ENCODE results near the gene JAKMIP2. TPM values are rescaled to one million over a fixed set of nuclear protein-coding genes. Genes with fewer than 3 reads are reported as not detected.

The JAKMIP2 gene
- total and polyA plus RNA-seq, 4 donors, result 0.93 to 3.8 (median 2.1) TPM

DNA sequence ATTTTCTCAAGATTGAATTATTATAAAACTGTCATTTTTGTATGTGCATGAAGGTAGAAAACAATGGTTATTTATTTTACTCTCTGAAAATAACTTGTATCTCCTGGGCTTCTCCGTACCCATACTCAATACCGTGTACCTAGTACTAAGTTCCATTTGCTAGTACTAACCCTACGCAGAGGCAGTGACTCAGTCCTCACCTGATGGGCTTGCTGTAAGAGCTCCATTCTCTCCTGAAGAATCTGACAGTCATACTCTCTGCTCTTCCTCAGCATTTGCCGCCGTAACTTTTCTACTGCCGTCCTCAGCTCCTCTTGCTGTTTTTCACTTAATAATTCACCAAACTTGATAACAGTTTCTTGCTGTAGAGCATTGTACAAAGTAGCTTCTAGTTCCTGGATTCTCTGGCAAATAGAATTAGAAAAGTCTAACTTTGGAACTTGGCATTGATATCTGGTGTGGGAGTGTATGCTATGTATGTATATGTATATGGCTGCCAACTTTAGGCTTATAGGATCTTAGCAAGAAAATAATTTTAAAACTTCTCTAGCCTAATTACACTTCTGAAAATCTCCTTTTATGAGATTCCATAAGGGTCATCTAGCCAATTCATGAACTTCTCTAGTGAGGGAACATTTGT, 164.7 kb downstream of the JAKMIP2 start:
- TF ChIP-seq, protein P1, sequence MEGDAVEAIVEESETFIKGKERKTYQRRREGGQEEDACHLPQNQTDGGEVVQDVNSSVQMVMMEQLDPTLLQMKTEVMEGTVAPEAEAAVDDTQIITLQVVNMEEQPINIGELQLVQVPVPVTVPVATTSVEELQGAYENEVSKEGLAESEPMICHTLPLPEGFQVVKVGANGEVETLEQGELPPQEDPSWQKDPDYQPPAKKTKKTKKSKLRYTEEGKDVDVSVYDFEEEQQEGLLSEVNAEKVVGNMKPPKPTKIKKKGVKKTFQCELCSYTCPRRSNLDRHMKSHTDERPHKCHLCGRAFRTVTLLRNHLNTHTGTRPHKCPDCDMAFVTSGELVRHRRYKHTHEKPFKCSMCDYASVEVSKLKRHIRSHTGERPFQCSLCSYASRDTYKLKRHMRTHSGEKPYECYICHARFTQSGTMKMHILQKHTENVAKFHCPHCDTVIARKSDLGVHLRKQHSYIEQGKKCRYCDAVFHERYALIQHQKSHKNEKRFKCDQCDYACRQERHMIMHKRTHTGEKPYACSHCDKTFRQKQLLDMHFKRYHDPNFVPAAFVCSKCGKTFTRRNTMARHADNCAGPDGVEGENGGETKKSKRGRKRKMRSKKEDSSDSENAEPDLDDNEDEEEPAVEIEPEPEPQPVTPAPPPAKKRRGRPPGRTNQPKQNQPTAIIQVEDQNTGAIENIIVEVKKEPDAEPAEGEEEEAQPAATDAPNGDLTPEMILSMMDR (IDR thresholded peaks at IDR 0.05; ENCODE audit: control extremely low read depth, extremely low read depth), result no peak
- no peaks in the 10 kb centered on the region for H3K27me3 ChIP-seq (ENCODE audit: control insufficient read depth in 3 of 3, insufficient read depth in 3 of 3, low read length in 2 of 3)
- DNase-seq (peak; percentile 16 to 84 (median 80)), ATAC-seq (ENCODE audit: insufficient read depth, low FRiP score) (no peak)
- no peak overlapping the region for H3K27ac ChIP-seq (ENCODE audit: low read depth in 1 of 2, low read length in 1 of 2)
- no peak overlapping the region for H3K9ac ChIP-seq (ENCODE audit: insufficient read depth in 1 of 2, low read length in 2 of 2)
- H3K36me3 ChIP-seq (ENCODE audit: control insufficient read depth in 4 of 4, insufficient read depth in 4 of 4, low read length in 4 of 4), result peaks cover 0 to 5% (median 1%) of the 10 kb centered on the region in 4 donors
- peaks cover 0 to 39% (median 0%) of the 10 kb centered on the region in 5 donors for H3K4me1 ChIP-seq (ENCODE audit: control insufficient read depth in 5 of 5, insufficient read depth in 5 of 5, low read length in 5 of 5)
- no peak overlapping the region for H3K4me3 ChIP-seq
- 81 to 90% methylated on average over 6 of the region's 6 CpGs for WGBS, 2 donors
- no peaks in the 10 kb centered on the region for H3K9me3 ChIP-seq (ENCODE audit: control insufficient read depth in 4 of 4, insufficient read depth in 3 of 4, low read length in 3 of 4)

DNA sequence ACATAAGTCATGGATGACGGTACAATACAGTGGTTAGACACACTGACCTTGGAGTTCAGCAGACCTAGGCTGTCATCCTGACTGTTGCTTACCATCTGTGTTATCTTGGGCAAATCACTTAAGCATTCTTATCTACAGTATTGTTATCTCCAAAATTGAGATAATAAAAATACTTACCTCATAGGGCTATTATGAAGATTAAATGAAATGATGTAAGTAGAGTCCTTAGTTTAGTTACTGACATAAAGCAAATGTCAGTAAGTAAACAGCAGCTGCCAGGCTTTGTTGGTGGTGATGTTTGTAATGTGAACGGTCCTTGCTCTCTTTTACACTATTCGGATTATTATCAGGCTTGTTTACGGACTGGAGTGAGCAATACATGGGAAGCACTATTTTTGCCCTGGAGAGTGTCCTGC, 165.3 kb downstream of the JAKMIP2 start:
- H3K9ac ChIP-seq (ENCODE audit: insufficient read depth in 1 of 2, low read length in 2 of 2), result no peak overlapping the region
- H3K4me3 ChIP-seq, result no peak overlapping the region
- DNase-seq (peak in 1 of 3 donors; percentile 65), ATAC-seq (ENCODE audit: insufficient read depth, low FRiP score) (no peak)
- no peaks in the 10 kb centered on the region for H3K9me3 ChIP-seq (ENCODE audit: control insufficient read depth in 4 of 4, insufficient read depth in 3 of 4, low read length in 3 of 4)
- H3K27me3 ChIP-seq (ENCODE audit: control insufficient read depth in 3 of 3, insufficient read depth in 3 of 3, low read length in 2 of 3), result no peaks in the 10 kb centered on the region
- no peak overlapping the region for H3K27ac ChIP-seq (ENCODE audit: low read depth in 1 of 2, low read length in 1 of 2)
- H3K36me3 ChIP-seq (ENCODE audit: control insufficient read depth in 4 of 4, insufficient read depth in 4 of 4, low read length in 4 of 4), result peaks cover 0 to 5% (median 1%) of the 10 kb centered on the region in 4 donors
- peaks cover 0 to 39% (median 0%) of the 10 kb centered on the region in 5 donors for H3K4me1 ChIP-seq (ENCODE audit: control insufficient read depth in 5 of 5, insufficient read depth in 5 of 5, low read length in 5 of 5)
- TF ChIP-seq, protein P1 (IDR thresholded peaks at IDR 0.05; ENCODE audit: control extremely low read depth, extremely low read depth), result no peak
- 60 to 86% methylated on average over 4 of the region's 4 CpGs for WGBS, 2 donors

DNA sequence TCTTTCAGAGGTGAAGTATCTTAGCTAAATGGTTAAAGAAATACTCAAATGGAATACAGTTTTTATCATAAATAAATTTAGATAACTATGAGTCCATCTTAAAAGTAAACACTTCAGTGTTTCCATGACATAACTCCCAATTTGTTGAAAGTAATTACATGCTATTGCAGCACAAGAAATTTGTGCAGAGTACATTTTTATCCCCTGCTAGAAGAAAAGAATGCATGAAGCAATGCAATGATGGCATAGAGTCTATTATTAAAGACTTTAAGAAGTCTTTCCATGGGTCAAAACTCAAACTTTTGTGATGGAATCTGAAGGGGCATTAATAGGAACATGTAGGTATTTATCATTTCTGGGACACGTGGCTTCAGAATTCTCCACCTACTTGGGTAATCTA, 166.1 kb downstream of the JAKMIP2 start:
- ATAC-seq (ENCODE audit: insufficient read depth, low FRiP score), result no peak
- Histone ChIP-seq H3K4me1 (ENCODE audit: control insufficient read depth in 5 of 5, insufficient read depth in 5 of 5, low read length in 5 of 5) (peaks cover 0 to 39% (median 0%) of the 10 kb centered on the region in 5 donors), H3K27ac (ENCODE audit: low read depth in 1 of 2, low read length in 1 of 2) (no peak overlapping the region), H3K4me3 (no peak overlapping the region), H3K9ac (ENCODE audit: insufficient read depth in 1 of 2, low read length in 2 of 2) (no peak overlapping the region), H3K36me3 (ENCODE audit: control insufficient read depth in 4 of 4, insufficient read depth in 4 of 4, low read length in 4 of 4) (peaks cover 0 to 5% (median 2%) of the 10 kb centered on the region in 4 donors), H3K27me3 (ENCODE audit: control insufficient read depth in 3 of 3, insufficient read depth in 3 of 3, low read length in 2 of 3) (no peaks in the 10 kb centered on the region), H3K9me3 (ENCODE audit: control insufficient read depth in 4 of 4, insufficient read depth in 3 of 4, low read length in 3 of 4) (no peaks in the 10 kb centered on the region)
- WGBS, 2 donors, result 76 to 87% methylated on average over 1 of the region's 1 CpG
- DNase-seq, result peak in 2 of 3 donors; percentile 53 to 64
- TF ChIP-seq, protein P1 (IDR thresholded peaks at IDR 0.05; ENCODE audit: control extremely low read depth, extremely low read depth), result no peak

All from lung (tissue), 12 donors.